Lower leg skin (tissue), 4 donors: ENCODE results near the gene GRIK4. TPM values are rescaled to one million over a fixed set of nuclear protein-coding genes. Genes with fewer than 3 reads are reported as not detected.

Experiments
- DNase-seq, 2 donors: peaks; one replicate each; pipeline ENCODE4 v3.0.0-alpha.2; 2019; ENCODE audit warnings: low spot score in 2 of 2
- H3K4me3 ChIP-seq: fragments of 200-600 bp; sonication (generic); 2 replicates; pipeline ENCODE4 v1.5.1; 2017; ENCODE audit warnings: mild to moderate bottlenecking, low read depth; ENCODE audit not compliant: poor library complexity, severe bottlenecking
- POLR2A ChIP-seq, 2 donors: fragments of 450-650 bp; IDR thresholded peaks; one replicate each; pipeline ENCODE4 v1.6.1; 2016 to 2017; ENCODE audit warnings: antibody characterized with exemption in 2 of 2, mild to moderate bottlenecking in 1 of 2, moderate library complexity in 1 of 2
- WGBS, 2 donors: methylation state at CpG; one replicate each; pipeline ENCODE4 v1.1.5; 2018; 5-methylcytosine and 5-hydroxymethylcytosine counted together
- intact Hi-C: fragments of 100-400 bp; cut with DNase I; formaldehyde crosslinking; loops from one replicate; pipeline ENCODE4 v1.15.0; 2023; ENCODE audit warnings: low total_unique reads
- total RNA-seq, 4 donors: library from RNA; depleted of rRNA; stranded (reverse); fragments of >200 nt; gene quantifications; one replicate each; pipeline ENCODE4 v1.1.0, GENCODE V29; 2016
- TF ChIP-seq, protein P1 (sequence below), 3 donors: fragments of 450-650 bp; IDR thresholded peaks; one replicate each; pipeline ENCODE4 v1.5.1; 2016; ENCODE audit warnings: antibody characterized with exemption in 3 of 3, mild to moderate bottlenecking in 3 of 3, moderate library complexity in 2 of 3

Gene GRIK4
- total RNA-seq, 4 donors from 2014 or later = 0.06 to 0.67 TPM; not detected in 2

DNA sequence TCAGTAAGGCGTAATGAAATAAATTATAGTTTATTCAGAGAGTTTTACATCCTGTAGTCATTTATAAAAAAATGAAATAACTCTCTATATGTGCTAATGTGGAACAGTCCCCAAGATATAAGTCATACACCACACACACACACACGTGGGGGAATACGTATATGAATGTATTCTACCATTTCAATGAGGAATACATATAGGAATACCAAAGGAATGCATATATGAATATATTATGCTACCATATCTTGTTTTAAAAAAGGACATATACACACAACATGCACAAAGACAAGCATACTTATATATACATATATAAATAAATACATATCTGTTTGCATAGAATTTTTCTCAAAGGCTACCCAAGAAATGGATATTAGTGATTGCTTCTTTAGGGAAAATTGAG, 39.6 kb upstream of the GRIK4 start:
- DNase-seq = no peak
- 93 to 94% methylated on average over 3 of the region's 3 CpGs for WGBS, 2 donors

DNA sequence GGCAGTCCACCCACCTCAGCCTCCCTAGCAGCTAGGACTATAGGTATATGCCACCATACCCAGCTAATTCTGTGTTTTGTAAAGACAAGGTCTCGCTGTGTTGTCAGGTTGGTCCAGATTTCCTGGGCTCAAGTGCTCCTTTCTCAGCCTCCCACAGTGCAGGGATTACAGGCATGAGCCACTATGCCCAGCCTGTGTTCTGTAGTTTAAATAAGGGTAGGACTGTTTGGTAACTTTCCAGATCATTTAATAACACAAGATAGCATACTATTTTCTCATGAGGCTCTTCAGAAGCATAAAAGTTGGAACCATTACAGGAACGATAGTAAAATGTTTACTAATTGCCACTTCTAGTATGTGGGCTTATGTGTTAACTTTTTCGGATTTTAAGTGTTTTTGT, 38.0 kb upstream of the GRIK4 start:
- DNase-seq = no peak
- intact Hi-C loops = no loop called here
- WGBS, 2 donors = 90 to 95% methylated on average over 3 of the region's 3 CpGs
- no peak overlapping the region for H3K4me3 ChIP-seq
- TF ChIP-seq, protein P1, sequence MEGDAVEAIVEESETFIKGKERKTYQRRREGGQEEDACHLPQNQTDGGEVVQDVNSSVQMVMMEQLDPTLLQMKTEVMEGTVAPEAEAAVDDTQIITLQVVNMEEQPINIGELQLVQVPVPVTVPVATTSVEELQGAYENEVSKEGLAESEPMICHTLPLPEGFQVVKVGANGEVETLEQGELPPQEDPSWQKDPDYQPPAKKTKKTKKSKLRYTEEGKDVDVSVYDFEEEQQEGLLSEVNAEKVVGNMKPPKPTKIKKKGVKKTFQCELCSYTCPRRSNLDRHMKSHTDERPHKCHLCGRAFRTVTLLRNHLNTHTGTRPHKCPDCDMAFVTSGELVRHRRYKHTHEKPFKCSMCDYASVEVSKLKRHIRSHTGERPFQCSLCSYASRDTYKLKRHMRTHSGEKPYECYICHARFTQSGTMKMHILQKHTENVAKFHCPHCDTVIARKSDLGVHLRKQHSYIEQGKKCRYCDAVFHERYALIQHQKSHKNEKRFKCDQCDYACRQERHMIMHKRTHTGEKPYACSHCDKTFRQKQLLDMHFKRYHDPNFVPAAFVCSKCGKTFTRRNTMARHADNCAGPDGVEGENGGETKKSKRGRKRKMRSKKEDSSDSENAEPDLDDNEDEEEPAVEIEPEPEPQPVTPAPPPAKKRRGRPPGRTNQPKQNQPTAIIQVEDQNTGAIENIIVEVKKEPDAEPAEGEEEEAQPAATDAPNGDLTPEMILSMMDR (IDR thresholded peaks at IDR 0.05) = no peak
- no peak for TF ChIP-seq POLR2A (IDR thresholded peaks at IDR 0.05)

More for the DNA sequence above, 39.6 kb upstream of the GRIK4 start:
- H3K4me3 ChIP-seq = no peak overlapping the region
- TF ChIP-seq, protein P1 (IDR thresholded peaks at IDR 0.05) = no peak
- TF ChIP-seq POLR2A (IDR thresholded peaks at IDR 0.05) = no peak
- intact Hi-C loops = no loop called here

DNA sequence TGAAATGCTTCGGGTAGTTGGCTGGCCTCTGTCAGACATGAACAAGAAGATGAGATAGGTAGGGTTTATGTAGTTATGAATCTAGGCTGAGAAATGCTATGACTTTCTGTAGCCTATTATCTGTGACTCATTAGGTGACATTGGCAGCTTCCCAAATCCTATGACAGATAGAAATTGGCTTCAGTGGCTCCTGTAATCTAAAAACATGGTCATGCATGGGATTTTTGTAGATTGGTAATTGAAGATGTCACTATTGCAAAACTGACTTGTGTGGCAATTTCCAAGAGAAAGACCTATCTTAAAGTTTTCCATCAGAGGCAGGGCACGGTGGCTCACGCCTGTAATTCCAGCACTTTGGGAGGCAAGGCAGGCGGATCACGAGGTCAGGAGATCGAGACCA, 29.4 kb upstream of the GRIK4 start:
- no peak for DNase-seq
- TF ChIP-seq POLR2A (IDR thresholded peaks at IDR 0.05) = no peak
- TF ChIP-seq, protein P1 (IDR thresholded peaks at IDR 0.05) = no peak
- intact Hi-C loops = no loop called here
- H3K4me3 ChIP-seq = no peak overlapping the region
- WGBS, 2 donors = 87 to 91% methylated on average over 6 of the region's 6 CpGs

DNA sequence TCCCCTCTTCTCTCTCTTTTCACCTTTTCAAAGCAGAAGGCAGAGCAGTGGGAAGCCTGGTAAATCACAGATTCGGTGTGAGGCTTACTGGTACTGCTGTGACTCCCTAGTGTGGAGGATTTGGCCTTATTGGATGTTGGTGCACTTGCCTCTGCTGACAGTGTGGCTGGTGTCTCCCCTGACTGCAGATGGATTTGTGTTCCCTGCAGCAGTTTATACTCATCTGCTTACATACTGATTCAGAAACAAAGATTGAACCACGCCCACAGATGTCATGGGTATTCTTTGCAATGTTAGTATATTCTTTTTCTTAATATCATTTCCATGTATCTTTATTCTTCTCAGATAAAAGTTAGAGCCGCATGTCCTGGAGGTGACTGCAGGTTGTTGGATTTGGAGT, 26.8 kb upstream of the GRIK4 start:
- intact Hi-C loops = no loop called here
- no peak for DNase-seq
- WGBS, 2 donors = 87 to 96% methylated on average over 3 of the region's 3 CpGs
- no peak overlapping the region for H3K4me3 ChIP-seq
- TF ChIP-seq POLR2A (IDR thresholded peaks at IDR 0.05) = no peak
- TF ChIP-seq, protein P1 (IDR thresholded peaks at IDR 0.05) = no peak

DNA sequence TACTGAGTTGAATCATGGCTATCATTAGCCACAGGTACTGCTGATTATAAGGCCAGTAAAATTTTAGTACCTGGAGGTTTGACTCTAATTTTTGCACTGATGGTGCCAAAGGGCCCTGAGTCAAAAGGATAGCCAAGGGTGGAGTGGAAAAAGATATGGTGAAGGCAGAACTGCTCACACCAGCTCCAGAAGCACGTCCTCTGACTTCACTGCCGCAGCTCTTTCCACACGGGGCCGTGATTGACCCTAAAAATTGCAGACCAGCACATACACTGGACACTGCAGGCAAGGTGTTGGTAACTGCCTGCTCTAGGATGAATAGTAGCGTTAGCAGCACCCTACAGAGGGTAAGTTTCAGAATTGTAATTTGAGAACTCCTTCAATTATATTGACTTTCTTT, 25.4 kb upstream of the GRIK4 start:
- intact Hi-C loops = no loop called here
- 88 to 93% methylated on average over 5 of the region's 5 CpGs for WGBS, 2 donors
- DNase-seq = no peak
- H3K4me3 ChIP-seq = no peak overlapping the region
- TF ChIP-seq, protein P1 (IDR thresholded peaks at IDR 0.05) = no peak
- no peak for TF ChIP-seq POLR2A (IDR thresholded peaks at IDR 0.05)

DNA sequence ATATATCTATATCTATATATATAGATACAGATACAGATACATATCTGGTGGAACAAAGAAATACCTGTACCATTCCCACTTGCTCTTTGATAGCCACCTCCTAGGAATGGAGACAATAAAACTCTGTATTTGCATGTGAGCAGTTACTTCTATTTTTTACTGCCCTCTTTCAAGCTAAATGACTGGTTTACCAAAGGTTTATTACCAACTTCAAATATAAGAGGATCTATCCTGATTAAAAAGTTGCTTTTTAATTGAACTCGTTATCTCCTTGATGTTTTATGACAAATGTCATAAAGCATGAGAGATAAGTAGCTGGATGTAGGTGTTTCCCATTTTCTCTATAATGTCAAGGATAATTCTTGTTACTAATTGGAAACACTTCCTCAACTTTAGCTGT, 21.7 kb upstream of the GRIK4 start:
- intact Hi-C loops = no loop called here
- DNase-seq = no peak
- 80 to 83% methylated on average over 1 of the region's 1 CpG for WGBS, 2 donors
- no peak overlapping the region for H3K4me3 ChIP-seq
- TF ChIP-seq, protein P1 (IDR thresholded peaks at IDR 0.05) = no peak
- no peak for TF ChIP-seq POLR2A (IDR thresholded peaks at IDR 0.05)
